Measurements from ENCODE around the gene NELFA.

GRCh38 chr4:1993169-1993516 lies 15.6 kb downstream of the NELFA start:
- no peak for TF ChIP-seq CTCF (conservative IDR thresholded peaks at IDR 0.05; ENCODE audit: low read depth, low read length)
- no peak for TF ChIP-seq EZH2 (IDR thresholded peaks at IDR 0.05; ENCODE audit: borderline replicate concordance, low read depth, low read length, poor library complexity, severe bottlenecking)
